ENCODE measurements around the gene CTNND2. TPM values are rescaled to one million over a fixed set of nuclear protein-coding genes. Genes with fewer than 3 reads are reported as not detected.

CTNND2 gene
- polyA plus RNA-seq, 1 donor: 2.8 TPM

- no peaks in the 10 kb centered on the region for H3K9me3 ChIP-seq (ENCODE audit: control insufficient read depth, low read depth, low read length)
- no peak for DNase-seq
- no peak overlapping the region for H3K27ac ChIP-seq (ENCODE audit: low read length)
- H3K36me3 ChIP-seq (ENCODE audit: control insufficient read depth, insufficient read depth, low read length): no peaks in the 10 kb centered on the region
- peaks cover 39% of the 10 kb centered on the region for H3K27me3 ChIP-seq (ENCODE audit: control insufficient read depth, insufficient read depth, low read length)
- H3K4me3 ChIP-seq (ENCODE audit: low read length): no peak overlapping the region
- no peaks in the 10 kb centered on the region for H3K4me1 ChIP-seq (ENCODE audit: control insufficient read depth, insufficient read depth, low read length)
- 83% methylated on average over 2 of the region's 2 CpGs for WGBS (ENCODE audit: insufficient coverage, low lambda C conversion rate)
These were observed 2.3 kb upstream of the CTNND2 start for GRCh38 chr5:11906497-11906896.

GRCh38 chr5:11905206-11905605 is 960 bp upstream of the CTNND2 start:
- Histone ChIP-seq H3K27me3 (ENCODE audit: control insufficient read depth, insufficient read depth, low read length) (peaks cover 39% of the 10 kb centered on the region), H3K4me3 (ENCODE audit: low read length) (no peak overlapping the region), H3K27ac (ENCODE audit: low read length) (no peak overlapping the region), H3K9me3 (ENCODE audit: control insufficient read depth, low read depth, low read length) (no peaks in the 10 kb centered on the region), H3K4me1 (ENCODE audit: control insufficient read depth, insufficient read depth, low read length) (no peaks in the 10 kb centered on the region), H3K36me3 (ENCODE audit: control insufficient read depth, insufficient read depth, low read length) (no peaks in the 10 kb centered on the region)
- WGBS (ENCODE audit: insufficient coverage, low lambda C conversion rate): no CpG with 5 or more reads among the region's 12 CpGs
- DNase-seq: no peak

GRCh38 chr5:11903614-11904264 is 507 bp downstream of the CTNND2 start:
- DNase-seq: peak in 1 of 2 donors; percentile 33
- no peaks in the 10 kb centered on the region for H3K36me3 ChIP-seq (ENCODE audit: control insufficient read depth, insufficient read depth, low read length)
- no peaks in the 10 kb centered on the region for H3K9me3 ChIP-seq (ENCODE audit: control insufficient read depth, low read depth, low read length)
- no peaks in the 10 kb centered on the region for H3K4me1 ChIP-seq (ENCODE audit: control insufficient read depth, insufficient read depth, low read length)
- no peak overlapping the region for H3K27ac ChIP-seq (ENCODE audit: low read length)
- peak overlapping the region; percentile 36 for H3K4me3 ChIP-seq (ENCODE audit: low read length)
- H3K27me3 ChIP-seq (ENCODE audit: control insufficient read depth, insufficient read depth, low read length): peaks cover 36% of the 10 kb centered on the region
- no CpG with 5 or more reads among the region's 97 CpGs for WGBS (ENCODE audit: insufficient coverage, low lambda C conversion rate)

- no peak overlapping the region for H3K27ac ChIP-seq (ENCODE audit: low read length)
- peak in 1 of 2 donors; percentile 27 for DNase-seq
These were observed 1.1 kb downstream of the CTNND2 start for GRCh38 chr5:11903121-11903613.

GRCh38 chr5:11902201-11902619 is 2.0 kb downstream of the CTNND2 start:
- H3K4me1 ChIP-seq (ENCODE audit: control insufficient read depth, insufficient read depth, low read length): no peaks in the 10 kb centered on the region
- H3K9me3 ChIP-seq (ENCODE audit: control insufficient read depth, low read depth, low read length): no peaks in the 10 kb centered on the region
- no peak overlapping the region for H3K27ac ChIP-seq (ENCODE audit: low read length)
- DNase-seq: no peak
- H3K36me3 ChIP-seq (ENCODE audit: control insufficient read depth, insufficient read depth, low read length): no peaks in the 10 kb centered on the region
- H3K27me3 ChIP-seq (ENCODE audit: control insufficient read depth, insufficient read depth, low read length): peaks cover 33% of the 10 kb centered on the region
- no peak overlapping the region for H3K4me3 ChIP-seq (ENCODE audit: low read length)
- WGBS (ENCODE audit: insufficient coverage, low lambda C conversion rate): no CpG with 5 or more reads among the region's 8 CpGs

More at GRCh38 chr5:11903121-11903613, 1.1 kb downstream of the CTNND2 start:
- H3K4me3 ChIP-seq (ENCODE audit: low read length): peak overlapping the region; percentile 36
- no CpG with 5 or more reads among the region's 23 CpGs for WGBS (ENCODE audit: insufficient coverage, low lambda C conversion rate)
- H3K36me3 ChIP-seq (ENCODE audit: control insufficient read depth, insufficient read depth, low read length): no peaks in the 10 kb centered on the region
- H3K9me3 ChIP-seq (ENCODE audit: control insufficient read depth, low read depth, low read length): no peaks in the 10 kb centered on the region
- H3K4me1 ChIP-seq (ENCODE audit: control insufficient read depth, insufficient read depth, low read length): no peaks in the 10 kb centered on the region
- peaks cover 36% of the 10 kb centered on the region for H3K27me3 ChIP-seq (ENCODE audit: control insufficient read depth, insufficient read depth, low read length)

GRCh38 chr5:11898787-11899186 is 5.5 kb downstream of the CTNND2 start:
- no peak overlapping the region for H3K27ac ChIP-seq (ENCODE audit: low read length)
- H3K27me3 ChIP-seq (ENCODE audit: control insufficient read depth, insufficient read depth, low read length): peaks cover 19% of the 10 kb centered on the region
- H3K4me1 ChIP-seq (ENCODE audit: control insufficient read depth, insufficient read depth, low read length): no peaks in the 10 kb centered on the region
- no peak for DNase-seq
- no peaks in the 10 kb centered on the region for H3K36me3 ChIP-seq (ENCODE audit: control insufficient read depth, insufficient read depth, low read length)
- H3K9me3 ChIP-seq (ENCODE audit: control insufficient read depth, low read depth, low read length): no peaks in the 10 kb centered on the region
- no peak overlapping the region for H3K4me3 ChIP-seq (ENCODE audit: low read length)
- 100% methylated on average over 1 of the region's 2 CpGs for WGBS (ENCODE audit: insufficient coverage, low lambda C conversion rate)

GRCh38 chr5:11897781-11898180 is 6.5 kb downstream of the CTNND2 start:
- Histone ChIP-seq H3K27me3 (ENCODE audit: control insufficient read depth, insufficient read depth, low read length) (peaks cover 12% of the 10 kb centered on the region), H3K4me3 (ENCODE audit: low read length) (no peak overlapping the region), H3K9me3 (ENCODE audit: control insufficient read depth, low read depth, low read length) (no peaks in the 10 kb centered on the region), H3K27ac (ENCODE audit: low read length) (no peak overlapping the region), H3K4me1 (ENCODE audit: control insufficient read depth, insufficient read depth, low read length) (no peaks in the 10 kb centered on the region), H3K36me3 (ENCODE audit: control insufficient read depth, insufficient read depth, low read length) (no peaks in the 10 kb centered on the region)
- DNase-seq: no peak

- no peaks in the 10 kb centered on the region for H3K9me3 ChIP-seq (ENCODE audit: control insufficient read depth, low read depth, low read length)
- no peaks in the 10 kb centered on the region for H3K4me1 ChIP-seq (ENCODE audit: control insufficient read depth, insufficient read depth, low read length)
- no peaks in the 10 kb centered on the region for H3K27me3 ChIP-seq (ENCODE audit: control insufficient read depth, insufficient read depth, low read length)
- no peak overlapping the region for H3K27ac ChIP-seq (ENCODE audit: low read length)
- no peak overlapping the region for H3K4me3 ChIP-seq (ENCODE audit: low read length)
- no peak for DNase-seq
- no peaks in the 10 kb centered on the region for H3K36me3 ChIP-seq (ENCODE audit: control insufficient read depth, insufficient read depth, low read length)
- 80% methylated on average over 2 of the region's 5 CpGs for WGBS (ENCODE audit: insufficient coverage, low lambda C conversion rate)
These were observed 9.3 kb downstream of the CTNND2 start for GRCh38 chr5:11894992-11895391.

- 100% methylated on average over 2 of the region's 6 CpGs for WGBS (ENCODE audit: insufficient coverage, low lambda C conversion rate)
- no peaks in the 10 kb centered on the region for H3K36me3 ChIP-seq (ENCODE audit: control insufficient read depth, insufficient read depth, low read length)
These were observed 11.4 kb downstream of the CTNND2 start for GRCh38 chr5:11892832-11893231.

GRCh38 chr5:11890777-11891176 is 13.5 kb downstream of the CTNND2 start:
- H3K4me1 ChIP-seq (ENCODE audit: control insufficient read depth, insufficient read depth, low read length): no peaks in the 10 kb centered on the region
- no peaks in the 10 kb centered on the region for H3K27me3 ChIP-seq (ENCODE audit: control insufficient read depth, insufficient read depth, low read length)
- H3K36me3 ChIP-seq (ENCODE audit: control insufficient read depth, insufficient read depth, low read length): no peaks in the 10 kb centered on the region
- DNase-seq: no peak
- H3K27ac ChIP-seq (ENCODE audit: low read length): no peak overlapping the region
- no peaks in the 10 kb centered on the region for H3K9me3 ChIP-seq (ENCODE audit: control insufficient read depth, low read depth, low read length)
- H3K4me3 ChIP-seq (ENCODE audit: low read length): no peak overlapping the region
- WGBS (ENCODE audit: insufficient coverage, low lambda C conversion rate): 17% methylated on average over 1 of the region's 3 CpGs

More at GRCh38 chr5:11892832-11893231, 11.4 kb downstream of the CTNND2 start:
- H3K4me3 ChIP-seq (ENCODE audit: low read length): no peak overlapping the region
- DNase-seq: no peak
- no peak overlapping the region for H3K27ac ChIP-seq (ENCODE audit: low read length)
- no peaks in the 10 kb centered on the region for H3K27me3 ChIP-seq (ENCODE audit: control insufficient read depth, insufficient read depth, low read length)
- H3K9me3 ChIP-seq (ENCODE audit: control insufficient read depth, low read depth, low read length): no peaks in the 10 kb centered on the region
- H3K4me1 ChIP-seq (ENCODE audit: control insufficient read depth, insufficient read depth, low read length): no peaks in the 10 kb centered on the region

GRCh38 chr5:11888221-11888620 is 16.0 kb downstream of the CTNND2 start:
- H3K27ac ChIP-seq (ENCODE audit: low read length): no peak overlapping the region
- no peaks in the 10 kb centered on the region for H3K9me3 ChIP-seq (ENCODE audit: control insufficient read depth, low read depth, low read length)
- no peaks in the 10 kb centered on the region for H3K4me1 ChIP-seq (ENCODE audit: control insufficient read depth, insufficient read depth, low read length)
- no peak overlapping the region for H3K4me3 ChIP-seq (ENCODE audit: low read length)
- DNase-seq: no peak
- WGBS (ENCODE audit: insufficient coverage, low lambda C conversion rate): 100% methylated on average over 1 of the region's 4 CpGs
- no peaks in the 10 kb centered on the region for H3K36me3 ChIP-seq (ENCODE audit: control insufficient read depth, insufficient read depth, low read length)
- H3K27me3 ChIP-seq (ENCODE audit: control insufficient read depth, insufficient read depth, low read length): no peaks in the 10 kb centered on the region

Data from large intestine (tissue), 3 donors.